MG63 (cell line): Measurements from ENCODE around the gene KIF4A. TPM values are rescaled to one million over a fixed set of nuclear protein-coding genes. Genes with fewer than 3 reads are reported as not detected.
"Not testable (repeated sequence)": the region's sequence is repeated elsewhere in the genome, so short reads cannot be mapped to it uniquely, and the experiment has no call there.

Source experiments
- DNase-seq: peaks from one replicate; pipeline ENCODE4 v3.0.0-alpha.2; 2020
- H3K27me3 ChIP-seq: fragments of 250-450 bp; sonication (Bioruptor Pico); 2 replicates; pipeline ENCODE4 v1.5.1; 2020; ENCODE audit warnings: mild to moderate bottlenecking, moderate library complexity
- H3K36me3 ChIP-seq: fragments of 250-450 bp; sonication (Bioruptor Pico); 2 replicates; pipeline ENCODE4 v1.5.1; 2020; ENCODE audit warnings: mild to moderate bottlenecking, moderate library complexity
- H3K4me3 ChIP-seq: fragments of 250-450 bp; sonication (Bioruptor Pico); 2 replicates; pipeline ENCODE4 v1.5.1; 2020; ENCODE audit warnings: mild to moderate bottlenecking, moderate library complexity
- H3K9me3 ChIP-seq: fragments of 250-450 bp; sonication (Bioruptor Pico); 2 replicates; pipeline ENCODE4 v1.5.1; 2020; ENCODE audit warnings: mild to moderate bottlenecking, moderate library complexity
- total RNA-seq: library from RNA; depleted of rRNA; stranded (reverse); fragments of >200 nt; shearing (Covaris generic); gene quantifications from 2 replicates; pipeline ENCODE4 v1.2.3, GENCODE V29; 2014; ENCODE audit warnings: low replicate concordance

Gene KIF4A
- total RNA-seq, 1 experiment from 2014 or later, result 26.6 TPM

DNA sequence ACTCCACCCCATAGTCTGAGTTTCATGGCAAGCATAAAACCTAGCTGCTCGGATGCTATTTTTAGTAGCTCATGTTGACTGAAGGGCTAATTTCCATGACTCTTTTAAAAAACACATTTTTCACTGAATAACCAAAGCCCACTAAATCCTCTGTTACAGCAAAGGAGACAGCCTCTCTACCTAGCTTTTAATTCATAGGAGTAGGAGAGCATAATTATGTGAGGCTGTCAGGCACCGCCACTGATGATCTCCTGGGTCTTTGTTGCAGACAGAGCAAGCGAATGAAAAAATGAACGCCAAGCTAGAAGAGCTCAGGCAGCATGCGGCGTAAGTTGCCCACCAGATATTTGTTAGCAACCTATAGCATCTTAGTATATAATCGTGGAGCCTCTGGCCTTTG, 53.5 kb downstream of the KIF4A start:
- no peaks in the 10 kb centered on the region for H3K27me3 ChIP-seq
- no peak for DNase-seq
- no peak overlapping the region for H3K4me3 ChIP-seq

DNA sequence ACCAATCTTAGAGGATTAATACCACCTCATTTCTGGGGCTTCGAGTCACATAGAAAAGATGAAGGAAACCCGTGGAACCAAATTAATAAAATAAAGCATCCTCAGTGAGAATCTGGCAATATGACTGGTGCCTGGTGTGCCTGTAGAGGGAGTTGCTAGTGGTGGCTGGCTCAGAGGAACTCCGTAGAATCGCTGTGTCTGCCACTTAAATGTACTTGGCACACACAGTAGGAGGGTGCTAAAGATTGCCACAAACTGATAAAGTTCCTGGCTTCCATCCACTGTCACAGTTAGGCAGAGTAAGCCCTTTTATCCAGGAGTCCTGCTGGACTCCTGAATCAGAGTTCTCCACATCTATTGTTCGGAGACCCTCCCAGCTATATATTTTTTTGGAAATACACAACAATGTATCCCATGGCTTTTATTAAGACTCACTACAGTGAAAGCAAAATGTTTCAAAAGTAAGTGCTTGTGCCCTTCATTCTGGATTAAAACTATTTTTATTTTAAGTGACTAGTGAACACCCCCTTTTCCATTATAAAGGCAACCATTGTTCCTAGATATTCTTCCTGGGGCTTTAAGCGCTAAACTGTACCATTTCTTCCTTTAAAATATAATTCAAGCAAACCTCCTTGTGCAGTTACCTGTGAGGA, 56.6 kb downstream of the KIF4A start:
- DNase-seq, result no peak
- H3K27me3 ChIP-seq, result no peaks in the 10 kb centered on the region
- H3K4me3 ChIP-seq, result no peak overlapping the region
- H3K9me3 ChIP-seq, result no peaks in the 10 kb centered on the region
- H3K36me3 ChIP-seq, result peaks cover 26% of the 10 kb centered on the region

More for the DNA sequence above, 53.5 kb downstream of the KIF4A start:
- H3K36me3 ChIP-seq, result peaks cover 28% of the 10 kb centered on the region
- H3K9me3 ChIP-seq, result no peaks in the 10 kb centered on the region

DNA sequence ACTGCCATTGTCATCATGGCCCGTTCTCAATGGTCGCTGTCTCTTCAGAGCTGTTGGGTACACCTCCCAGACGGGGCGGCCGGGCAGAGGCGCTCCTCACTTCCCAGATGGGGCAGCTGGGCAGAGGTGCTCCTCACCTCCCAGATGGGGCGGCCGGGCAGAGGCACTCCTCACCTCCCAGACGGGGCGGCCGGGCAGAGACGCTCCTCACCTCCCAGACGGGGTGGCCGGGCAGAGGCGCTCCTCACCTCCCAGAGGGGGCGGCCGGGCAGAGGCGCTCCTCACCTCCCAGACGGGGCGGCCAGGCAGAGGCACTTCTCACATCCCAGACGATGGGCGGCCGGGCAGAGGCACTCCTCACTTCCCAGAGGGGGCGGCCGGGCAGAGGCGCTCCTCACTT, 58.9 kb downstream of the KIF4A start:
- peaks cover 17% of the 10 kb centered on the region for H3K36me3 ChIP-seq
- not testable (repeated sequence) for H3K4me3 ChIP-seq, H3K9me3 ChIP-seq, DNase-seq, H3K27me3 ChIP-seq

DNA sequence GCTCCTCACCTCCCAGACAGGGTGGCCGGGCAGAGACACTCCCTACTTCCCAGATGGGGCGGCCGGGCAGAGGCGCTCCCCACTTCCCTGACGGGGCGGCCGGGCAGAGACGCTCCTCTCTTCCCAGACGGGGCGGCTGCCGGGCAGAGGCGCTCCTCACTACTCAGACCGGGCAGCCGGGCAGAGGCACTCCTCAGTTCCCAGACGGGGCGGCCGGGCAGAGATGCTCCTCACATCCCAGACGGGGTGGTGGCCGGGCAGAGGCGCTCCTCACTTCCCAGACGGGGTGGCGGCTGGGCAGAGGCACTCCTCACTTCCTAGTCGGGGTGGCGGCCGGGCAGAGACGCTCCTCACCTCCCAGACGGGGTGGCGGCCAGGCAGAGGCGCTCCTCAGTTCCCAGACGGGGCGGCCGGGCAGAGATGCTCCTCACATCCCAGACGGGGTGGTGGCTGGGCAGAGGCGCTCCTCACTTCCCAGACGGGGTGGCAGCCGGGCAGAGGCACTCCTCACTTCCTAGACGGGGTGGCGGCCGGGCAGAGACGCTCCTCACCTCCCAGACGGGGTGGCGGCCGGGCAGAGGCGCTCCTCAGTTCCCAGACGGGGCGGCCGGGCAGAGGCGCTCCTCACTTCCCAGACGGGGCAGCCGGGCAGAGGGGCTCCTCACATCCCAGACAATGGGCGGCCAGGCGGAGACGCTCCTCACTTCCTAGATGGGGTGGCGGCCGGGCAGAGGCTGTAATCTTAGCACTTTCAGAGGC, 59.6 kb downstream of the KIF4A start:
- not testable (repeated sequence) for H3K4me3 ChIP-seq, DNase-seq, H3K9me3 ChIP-seq, H3K27me3 ChIP-seq
- H3K36me3 ChIP-seq, result peaks cover 13% of the 10 kb centered on the region

DNA sequence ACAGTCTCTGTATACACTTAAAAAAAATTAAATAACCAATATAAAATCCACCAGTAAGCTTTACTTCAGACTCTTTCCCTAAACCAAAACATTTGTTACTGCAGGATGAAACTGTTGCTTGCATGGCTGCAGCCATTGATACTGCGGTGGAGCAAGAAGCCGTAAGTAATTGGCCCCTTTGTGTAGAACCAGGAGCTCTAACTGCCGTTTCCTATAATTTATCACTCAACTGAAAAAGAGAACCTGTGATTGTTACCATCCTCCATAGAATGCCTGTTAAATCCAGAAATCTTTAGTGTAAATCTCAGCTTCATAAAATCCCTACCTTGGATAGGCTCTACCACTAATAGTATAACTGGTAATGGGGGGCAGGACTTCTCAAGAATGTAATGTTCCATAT, 62.6 kb downstream of the KIF4A start:
- Histone ChIP-seq H3K9me3 (no peaks in the 10 kb centered on the region), H3K27me3 (no peaks in the 10 kb centered on the region), H3K36me3 (peaks cover 3% of the 10 kb centered on the region; the same call in 1 of the 2 replicates), H3K4me3 (no peak overlapping the region)
- no peak for DNase-seq

DNA sequence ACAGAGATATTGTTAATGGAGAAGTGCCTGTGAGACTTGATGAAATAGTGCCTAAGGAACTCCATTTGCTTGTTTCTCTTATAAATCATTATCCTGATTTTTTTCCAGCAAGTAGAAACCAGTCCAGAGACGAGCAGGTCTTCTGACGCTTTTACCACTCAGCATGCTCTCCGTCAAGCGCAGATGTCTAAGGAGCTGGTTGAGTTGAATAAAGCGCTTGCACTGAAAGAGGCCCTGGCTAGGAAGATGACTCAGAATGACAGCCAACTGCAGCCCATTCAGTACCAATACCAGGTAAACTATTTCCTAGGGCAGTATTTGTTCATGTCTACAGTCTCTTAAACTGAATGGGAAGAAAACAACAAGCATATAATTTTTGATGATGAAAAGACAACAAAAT, 63.6 kb downstream of the KIF4A start:
- peaks cover 3% of the 10 kb centered on the region; the same call in 1 of the 2 replicates for H3K36me3 ChIP-seq

DNA sequence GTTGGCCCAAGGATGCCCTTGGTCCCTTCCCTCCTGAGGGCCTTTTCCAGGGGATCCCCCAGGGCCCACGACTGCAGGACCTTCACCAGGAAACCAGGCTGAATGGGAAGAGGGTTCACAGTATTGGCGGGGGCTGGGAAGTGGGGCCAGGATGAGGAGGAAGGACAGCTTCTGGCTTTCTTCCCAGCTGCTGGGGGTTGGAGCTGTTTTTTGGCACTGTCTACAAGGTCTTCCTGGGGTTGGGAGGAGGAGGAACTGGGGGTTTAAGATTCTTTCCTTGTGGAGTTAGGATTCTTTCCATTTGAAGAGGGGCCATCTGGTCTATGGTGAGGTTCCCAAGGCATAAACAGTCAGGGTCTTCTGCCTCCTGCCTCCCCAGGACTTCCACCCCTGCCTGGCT, 64.8 kb downstream of the KIF4A start:
- H3K4me3 ChIP-seq, result no peak overlapping the region
- no peak for DNase-seq
- peaks cover 3% of the 10 kb centered on the region; the same call in 1 of the 2 replicates for H3K36me3 ChIP-seq
- no peaks in the 10 kb centered on the region for H3K9me3 ChIP-seq
- no peaks in the 10 kb centered on the region for H3K27me3 ChIP-seq

More for the DNA sequence above, 63.6 kb downstream of the KIF4A start:
- no peak for DNase-seq
- Histone ChIP-seq H3K27me3 (no peaks in the 10 kb centered on the region), H3K9me3 (no peaks in the 10 kb centered on the region), H3K4me3 (no peak overlapping the region)

DNA sequence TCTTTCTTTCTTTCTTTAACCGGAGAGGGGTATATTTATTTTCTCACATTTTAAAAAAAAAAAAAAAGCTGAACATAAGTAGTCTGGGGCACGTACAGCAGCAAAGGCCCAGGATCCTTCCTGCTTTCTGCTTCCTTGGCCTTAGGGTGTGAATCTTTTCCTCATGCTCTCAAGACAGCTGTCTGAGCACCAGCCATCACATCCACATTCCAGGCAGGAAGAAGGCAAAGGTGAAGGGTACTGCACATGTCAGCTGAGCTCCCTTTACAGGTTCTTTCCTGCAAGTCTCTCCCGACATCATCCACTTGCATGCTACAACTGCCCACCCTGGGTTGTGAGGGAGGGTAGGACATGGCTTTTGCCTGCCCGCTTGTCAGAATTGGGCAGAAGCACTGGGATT, 69.6 kb downstream of the KIF4A start:
- no peaks in the 10 kb centered on the region for H3K9me3 ChIP-seq
- no peaks in the 10 kb centered on the region for H3K36me3 ChIP-seq
- no peak overlapping the region for H3K4me3 ChIP-seq
- DNase-seq, result no peak
- no peaks in the 10 kb centered on the region for H3K27me3 ChIP-seq

DNA sequence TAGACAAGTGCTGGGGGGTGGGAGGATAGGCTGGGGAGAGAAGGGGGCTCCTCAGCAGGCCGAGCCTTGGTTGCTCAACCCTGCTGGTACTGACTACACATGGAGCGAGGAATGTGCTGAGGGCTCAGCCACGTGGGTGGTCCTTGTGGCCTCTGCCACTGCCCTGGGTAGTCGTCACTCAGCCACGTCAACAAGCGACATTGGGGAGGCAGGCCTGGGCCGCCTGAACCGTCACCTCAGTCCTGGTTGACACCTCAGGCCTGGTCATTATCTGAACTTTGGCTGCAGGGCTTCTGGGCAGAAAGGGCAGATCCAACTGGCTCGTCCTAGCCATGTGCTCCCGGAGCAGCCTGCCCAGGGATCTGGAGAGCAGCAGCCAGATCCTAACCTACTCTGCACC, 70.5 kb downstream of the KIF4A start:
- Histone ChIP-seq H3K4me3 (no peak overlapping the region), H3K27me3 (no peaks in the 10 kb centered on the region), H3K36me3 (no peaks in the 10 kb centered on the region), H3K9me3 (no peaks in the 10 kb centered on the region)
- no peak for DNase-seq

DNA sequence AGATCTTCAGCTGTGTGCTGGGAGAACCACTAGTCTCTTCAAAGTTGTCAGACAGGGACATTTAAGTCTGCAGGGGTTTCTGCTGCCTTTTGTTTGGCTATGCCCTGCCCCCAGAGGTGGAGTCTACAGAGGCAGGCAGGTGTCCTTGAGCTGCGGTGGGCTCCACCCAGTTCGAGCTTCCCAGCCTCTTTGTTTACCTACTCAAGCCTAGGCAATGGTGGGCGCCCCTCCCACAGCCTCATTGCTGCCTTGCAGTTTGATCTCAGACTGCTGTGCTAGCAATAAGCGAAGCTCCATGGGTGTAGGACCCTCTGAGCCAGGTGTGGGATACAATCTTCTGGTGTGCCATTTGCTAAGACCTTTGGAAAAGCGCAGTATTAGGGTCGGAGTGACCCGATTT, 78.8 kb downstream of the KIF4A start:
- DNase-seq, H3K36me3 ChIP-seq, H3K9me3 ChIP-seq, H3K27me3 ChIP-seq, H3K4me3 ChIP-seq: not testable (repeated sequence)

DNA sequence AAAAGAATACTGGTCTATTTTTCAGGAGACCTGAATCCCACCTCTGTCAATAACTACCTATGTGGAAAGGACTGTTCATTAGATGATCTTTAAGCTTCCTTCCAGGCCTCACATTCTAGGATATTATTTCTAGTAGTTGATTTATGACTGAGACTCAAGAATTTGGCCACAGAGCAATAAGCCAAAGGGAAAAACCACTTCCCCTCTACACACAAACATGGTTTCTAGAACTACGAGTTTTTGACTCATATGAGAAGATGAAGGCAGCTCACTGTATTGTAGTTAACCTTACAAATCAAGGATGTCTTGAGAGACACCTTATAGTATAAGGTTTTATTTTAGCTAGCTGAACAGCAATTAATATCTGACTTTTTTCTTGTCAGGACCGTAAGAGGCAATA, 96.3 kb downstream of the KIF4A start:
- H3K4me3 ChIP-seq, result no peak overlapping the region
- no peaks in the 10 kb centered on the region for H3K9me3 ChIP-seq
- H3K27me3 ChIP-seq, result no peaks in the 10 kb centered on the region
- H3K36me3 ChIP-seq, result peaks cover 6% of the 10 kb centered on the region; the same call in 1 of the 2 replicates
- DNase-seq, result no peak

DNA sequence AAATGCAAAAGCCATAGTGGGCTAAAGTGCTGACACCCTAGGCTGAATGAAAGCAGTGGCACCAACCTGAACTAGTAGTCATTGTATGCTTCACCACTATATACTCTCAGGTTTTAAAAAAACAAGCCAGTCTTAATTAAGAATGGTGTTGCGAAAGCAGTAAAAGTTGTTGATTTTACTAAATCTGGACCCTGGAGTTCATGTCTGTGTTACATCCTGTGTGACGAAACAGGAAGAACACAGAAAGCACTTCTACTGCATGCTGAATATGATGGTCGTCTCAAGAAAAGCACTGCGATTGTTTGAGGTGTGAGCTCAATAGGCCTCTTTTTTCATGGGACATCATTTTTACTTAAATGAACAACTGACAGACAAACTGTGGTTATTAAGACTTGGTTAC, 109.0 kb downstream of the KIF4A start:
- Histone ChIP-seq H3K36me3 (peaks cover 8% of the 10 kb centered on the region), H3K9me3 (no peaks in the 10 kb centered on the region), H3K4me3 (no peak overlapping the region), H3K27me3 (no peaks in the 10 kb centered on the region)
- no peak for DNase-seq

DNA sequence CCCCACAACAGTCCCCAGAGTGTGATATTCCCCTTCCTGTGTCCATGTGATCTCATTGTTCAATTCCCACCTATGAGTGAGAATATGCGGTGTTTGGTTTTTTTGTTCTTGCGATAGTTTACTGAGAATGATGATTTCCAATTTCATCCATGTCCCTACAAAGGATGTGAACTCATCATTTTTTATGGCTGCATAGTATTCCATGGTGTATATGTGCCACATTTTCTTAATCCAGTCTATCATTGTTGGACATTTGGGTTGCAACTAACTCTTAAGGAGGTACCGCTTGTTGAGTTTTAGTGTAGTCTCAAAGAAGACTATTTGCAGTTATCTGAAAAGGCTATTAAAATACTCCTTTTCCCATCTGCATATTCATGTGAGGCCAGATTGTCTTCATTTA, 110.3 kb downstream of the KIF4A start:
- not testable (repeated sequence) for H3K4me3 ChIP-seq, DNase-seq, H3K27me3 ChIP-seq, H3K9me3 ChIP-seq, H3K36me3 ChIP-seq

DNA sequence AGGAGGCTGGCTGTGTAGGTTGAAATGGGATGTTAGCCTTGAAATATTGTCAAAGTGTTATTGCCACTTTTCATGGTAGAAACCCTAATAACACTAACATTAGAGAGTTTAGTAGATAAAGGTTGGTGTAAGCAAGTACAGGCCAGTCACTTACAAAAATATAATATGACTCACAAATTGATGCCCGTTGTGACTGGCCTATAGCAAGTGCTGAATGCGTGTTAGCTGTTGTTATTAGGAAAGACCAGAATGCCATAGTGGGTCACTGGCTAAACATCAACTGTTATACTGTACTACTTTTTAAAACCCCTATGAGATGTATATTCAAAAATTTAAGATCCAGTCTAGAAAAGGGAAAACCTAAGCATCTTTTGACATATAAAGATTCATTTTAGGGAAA, 112.8 kb downstream of the KIF4A start:
- H3K4me3 ChIP-seq, result no peak overlapping the region
- H3K9me3 ChIP-seq, result no peaks in the 10 kb centered on the region
- H3K36me3 ChIP-seq, result no peaks in the 10 kb centered on the region; the same call in none of the 2 replicates
- DNase-seq, result no peak
- H3K27me3 ChIP-seq, result no peaks in the 10 kb centered on the region

DNA sequence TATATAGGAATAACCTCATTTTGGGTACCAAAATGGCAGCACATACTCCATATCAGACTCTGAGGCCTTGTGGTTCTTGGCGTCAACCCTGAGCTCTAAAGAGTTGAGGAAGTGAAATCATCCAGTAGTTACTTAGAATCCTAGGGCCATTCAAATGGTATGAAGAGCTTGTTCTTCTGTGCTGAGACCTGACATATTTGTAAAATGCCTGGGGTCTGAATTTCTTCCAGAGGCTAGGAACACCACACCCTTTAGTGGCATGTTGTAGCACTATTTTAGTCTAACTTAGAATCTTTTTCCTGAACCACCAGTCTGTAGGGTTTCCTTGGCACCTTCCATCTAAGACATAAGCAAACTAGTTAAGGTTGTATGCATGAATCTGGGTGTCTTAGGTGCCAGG, 115.1 kb downstream of the KIF4A start:
- peaks cover 4% of the 10 kb centered on the region for H3K36me3 ChIP-seq
- no peaks in the 10 kb centered on the region for H3K27me3 ChIP-seq
- no peak overlapping the region for H3K4me3 ChIP-seq
- no peak for DNase-seq
- no peaks in the 10 kb centered on the region for H3K9me3 ChIP-seq

DNA sequence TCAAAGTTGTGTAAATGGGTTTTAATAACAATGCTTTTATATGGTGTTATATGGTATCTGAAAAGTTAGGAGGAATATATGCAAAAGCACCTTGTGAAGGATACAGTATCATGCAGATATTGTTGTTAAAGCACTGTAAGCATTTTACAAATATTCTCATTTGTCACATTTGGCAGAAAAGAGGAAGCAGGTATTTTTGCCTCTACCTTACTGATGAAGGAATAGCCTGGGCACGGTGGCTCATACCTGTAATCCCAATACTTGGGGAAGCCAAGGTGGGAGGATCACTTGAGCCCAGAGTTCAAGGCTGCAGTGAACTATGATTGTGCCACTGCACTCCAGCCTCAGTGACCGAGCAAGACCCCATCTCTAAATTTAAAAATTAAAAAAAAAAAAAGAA, 121.0 kb downstream of the KIF4A start:
- Histone ChIP-seq H3K36me3 (peaks cover 4% of the 10 kb centered on the region; the same call in 1 of the 2 replicates), H3K4me3 (no peak overlapping the region)
- DNase-seq, result no peak

DNA sequence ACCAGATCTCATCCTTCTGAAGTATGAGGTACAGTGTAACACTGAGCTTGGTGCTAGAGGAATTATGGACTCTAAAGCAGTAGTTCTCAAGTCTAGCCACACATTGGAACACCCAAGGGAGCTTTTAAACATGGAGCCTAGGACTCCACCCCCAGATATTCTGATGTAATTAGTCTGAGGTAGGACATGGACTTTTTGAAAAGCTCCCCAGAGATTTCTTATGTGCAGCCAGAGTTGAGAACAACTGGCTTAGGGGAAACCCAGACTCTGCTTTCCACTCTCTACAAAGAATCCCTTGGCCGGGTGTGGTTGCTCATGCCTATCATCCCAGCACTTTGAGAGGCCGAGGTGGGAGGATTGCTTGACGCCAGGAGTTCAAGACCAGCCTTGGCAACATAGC, 121.6 kb downstream of the KIF4A start:
- no peak overlapping the region for H3K4me3 ChIP-seq
- peaks cover 4% of the 10 kb centered on the region; the same call in 1 of the 2 replicates for H3K36me3 ChIP-seq
- no peak for DNase-seq
- no peaks in the 10 kb centered on the region for H3K9me3 ChIP-seq
- no peaks in the 10 kb centered on the region for H3K27me3 ChIP-seq

More for the DNA sequence above, 121.0 kb downstream of the KIF4A start:
- no peaks in the 10 kb centered on the region for H3K27me3 ChIP-seq
- no peaks in the 10 kb centered on the region for H3K9me3 ChIP-seq

DNA sequence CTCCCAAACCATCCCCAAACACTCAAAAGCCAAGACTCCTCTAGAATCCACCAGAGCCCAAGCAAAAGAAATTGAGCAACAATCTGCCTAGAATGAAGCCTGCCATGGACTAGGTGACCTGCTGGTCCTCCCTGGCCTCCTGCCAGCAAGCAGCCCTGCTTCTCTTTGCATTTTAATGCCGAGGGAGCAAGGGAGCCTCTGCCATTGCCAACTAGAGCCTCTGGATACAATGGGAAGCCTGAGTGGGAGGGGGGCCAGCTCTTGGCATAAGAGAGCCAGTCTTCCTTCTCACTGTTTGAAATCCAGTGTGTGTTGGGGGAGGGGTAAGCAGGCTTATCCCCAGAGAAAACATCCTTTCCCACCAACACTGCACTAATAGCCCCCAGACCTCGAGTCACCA, 131.7 kb downstream of the KIF4A start:
- Histone ChIP-seq H3K27me3 (no peaks in the 10 kb centered on the region), H3K36me3 (no peaks in the 10 kb centered on the region; the same call in none of the 2 replicates), H3K4me3 (no peak overlapping the region), H3K9me3 (no peaks in the 10 kb centered on the region)
- no peak for DNase-seq
